Neuronal stem cell (in vitro differentiated cells): ENCODE measurements around the gene FRMPD4.

Source experiments
- DNase-seq: peaks from one replicate; pipeline ENCODE4 v3.0.0-alpha.2; 2013; ENCODE audit warnings: low spot score
- H2AFZ ChIP-seq: one replicate; pipeline ENCODE4 v1.6.1; 2013; ENCODE audit warnings: mild to moderate bottlenecking, low read length, inconsistent platforms
- H2AK5ac ChIP-seq: 2 replicates; pipeline ENCODE4 v1.6.1; 2013; ENCODE audit warnings: low read depth, mild to moderate bottlenecking, inconsistent platforms, low read length, moderate library complexity, mixed read lengths
- H2BK120ac ChIP-seq: 2 replicates; pipeline ENCODE4 v1.6.1; 2013; ENCODE audit warnings: low read depth, mild to moderate bottlenecking, inconsistent platforms, low read length, moderate library complexity, mixed read lengths
- H2BK12ac ChIP-seq: one replicate; pipeline ENCODE4 v1.6.1; 2013; ENCODE audit warnings: low read length, inconsistent platforms
- H2BK15ac ChIP-seq: 2 replicates; pipeline ENCODE4 v1.6.1; 2013; ENCODE audit warnings: mild to moderate bottlenecking, low read length, inconsistent platforms, mixed read lengths
- H2BK5ac ChIP-seq: one replicate; pipeline ENCODE4 v1.6.1; 2013; ENCODE audit warnings: inconsistent platforms, mild to moderate bottlenecking, low read length, moderate library complexity
- H3K14ac ChIP-seq: one replicate; pipeline ENCODE4 v1.6.1; 2013; ENCODE audit warnings: low read length, inconsistent platforms
- H3K18ac ChIP-seq: 2 replicates; pipeline ENCODE4 v1.6.1; 2013; ENCODE audit warnings: low read length, inconsistent platforms
- H3K23ac ChIP-seq: 2 replicates; pipeline ENCODE4 v1.6.1; 2013; ENCODE audit warnings: low read depth, mild to moderate bottlenecking, mixed read lengths, low read length, inconsistent platforms; ENCODE audit not compliant: poor library complexity
- H3K27ac ChIP-seq: replicated peaks from 3 replicates; pipeline ENCODE4 v1.5.1; 2013; ENCODE audit warnings: low read length, inconsistent platforms
- H3K27me3 ChIP-seq, 3 experiments: 2 replicates each; pipeline ENCODE4 v1.6.1; 2013; ENCODE audit warnings: low read length in 3 of 3, mild to moderate bottlenecking in 2 of 3, inconsistent platforms in 1 of 3, low read depth in 1 of 3, mixed read lengths in 1 of 3, moderate library complexity in 1 of 3; ENCODE audit not compliant: control insufficient read depth in 3 of 3, insufficient read depth in 3 of 3
- H3K36me3 ChIP-seq, 2 donors: replicated peaks in 1 of 2; 2 replicates each; pipeline ENCODE4 v1.6.1; 2013; ENCODE audit warnings: low read length in 2 of 2; ENCODE audit not compliant: control insufficient read depth in 2 of 2, insufficient read depth in 2 of 2
- H3K4ac ChIP-seq: 2 replicates; pipeline ENCODE4 v1.6.1; 2013; ENCODE audit warnings: inconsistent platforms, mild to moderate bottlenecking, low read length, moderate library complexity
- H3K4me1 ChIP-seq, 2 donors: 1 replicate in 1 of 2; 2 replicates in 1 of 2; pipeline ENCODE4 v1.6.1; 2013; ENCODE audit warnings: low read length in 2 of 2, low read depth in 1 of 2; ENCODE audit not compliant: control insufficient read depth in 2 of 2, insufficient read depth in 1 of 2
- H3K4me2 ChIP-seq: one replicate; pipeline ENCODE4 v1.6.1; 2013; ENCODE audit warnings: mild to moderate bottlenecking, low read length, inconsistent platforms; ENCODE audit not compliant: insufficient read depth, poor library complexity, severe bottlenecking
- H3K4me3 ChIP-seq, 2 donors: 2 replicates each; pipeline ENCODE4 v1.5.1; 2013; ENCODE audit warnings: low read length in 2 of 2, mild to moderate bottlenecking in 2 of 2, inconsistent platforms in 1 of 2, moderate library complexity in 1 of 2
- H3K79me1 ChIP-seq: one replicate; pipeline ENCODE4 v1.6.1; 2013; ENCODE audit warnings: low read depth, mild to moderate bottlenecking, inconsistent platforms, low read length, moderate library complexity
- H3K9ac ChIP-seq: one replicate; pipeline ENCODE4 v1.6.1; 2013; ENCODE audit warnings: mild to moderate bottlenecking, low read depth, low read length, inconsistent platforms; ENCODE audit not compliant: poor library complexity
- H3K9me3 ChIP-seq, 2 donors: replicated peaks in 1 of 2; 2 replicates each; pipeline versions ENCODE3 to v1.6.1; 2013; ENCODE audit warnings: low read length in 2 of 2, mild to moderate bottlenecking in 2 of 2, inconsistent platforms in 1 of 2, low read depth in 1 of 2, mixed read lengths in 1 of 2, moderate library complexity in 1 of 2; ENCODE audit not compliant: control insufficient read depth in 2 of 2, insufficient read depth in 1 of 2
- H4K8ac ChIP-seq: one replicate; pipeline ENCODE4 v1.6.1; 2013; ENCODE audit warnings: low read depth, mild to moderate bottlenecking, inconsistent platforms, low read length, moderate library complexity
- H4K91ac ChIP-seq: one replicate; pipeline ENCODE4 v1.6.1; 2013; ENCODE audit warnings: low read length, low read depth, mild to moderate bottlenecking, inconsistent platforms; ENCODE audit not compliant: poor library complexity
- WGBS, 2 donors: extraction: QIAGEN DNeasy Blood & Tissue Kit; methylation state at CpG; one replicate each; pipeline ENCODE4 v1.1.7; 2013; ENCODE audit warnings: missing lambda C conversion rate in 2 of 2, mixed read lengths in 1 of 2; ENCODE audit not compliant: insufficient read length in 2 of 2, insufficient replicate concordance in 1 of 2; ENCODE audit errors: extremely low coverage in 2 of 2; 5-methylcytosine and 5-hydroxymethylcytosine counted together

The FRMPD4 gene

GRCh38 chrX:12225107-12225506 lies 86.8 kb downstream of the FRMPD4 start:
- no peaks in the 10 kb centered on the region for H3K27me3 ChIP-seq
- H2AFZ ChIP-seq = no peak overlapping the region
- H3K23ac ChIP-seq = no peak overlapping the region
- H3K36me3 ChIP-seq = no peaks in the 10 kb centered on the region
- H3K79me1 ChIP-seq = no peaks in the 10 kb centered on the region
- no peaks in the 10 kb centered on the region for H3K9me3 ChIP-seq
- H4K8ac ChIP-seq = no peak overlapping the region
- H4K91ac ChIP-seq = no peak overlapping the region
- no peak overlapping the region for H3K9ac ChIP-seq
- no peak overlapping the region for H3K4ac ChIP-seq
- H2AK5ac ChIP-seq = no peak overlapping the region
- WGBS, 2 donors = no CpG with 5 or more reads among the region's 1 CpG
- H3K4me2 ChIP-seq = no peak overlapping the region
- H2BK12ac ChIP-seq = no peak overlapping the region
- no peak overlapping the region for H3K27ac ChIP-seq
- no peak overlapping the region for H2BK5ac ChIP-seq
- H3K14ac ChIP-seq = no peak overlapping the region
- DNase-seq = no peak
- H2BK120ac ChIP-seq = no peak overlapping the region
- H3K18ac ChIP-seq = no peak overlapping the region
- H3K4me3 ChIP-seq = no peak overlapping the region
- no peaks in the 10 kb centered on the region for H3K4me1 ChIP-seq
- no peak overlapping the region for H2BK15ac ChIP-seq

DNA sequence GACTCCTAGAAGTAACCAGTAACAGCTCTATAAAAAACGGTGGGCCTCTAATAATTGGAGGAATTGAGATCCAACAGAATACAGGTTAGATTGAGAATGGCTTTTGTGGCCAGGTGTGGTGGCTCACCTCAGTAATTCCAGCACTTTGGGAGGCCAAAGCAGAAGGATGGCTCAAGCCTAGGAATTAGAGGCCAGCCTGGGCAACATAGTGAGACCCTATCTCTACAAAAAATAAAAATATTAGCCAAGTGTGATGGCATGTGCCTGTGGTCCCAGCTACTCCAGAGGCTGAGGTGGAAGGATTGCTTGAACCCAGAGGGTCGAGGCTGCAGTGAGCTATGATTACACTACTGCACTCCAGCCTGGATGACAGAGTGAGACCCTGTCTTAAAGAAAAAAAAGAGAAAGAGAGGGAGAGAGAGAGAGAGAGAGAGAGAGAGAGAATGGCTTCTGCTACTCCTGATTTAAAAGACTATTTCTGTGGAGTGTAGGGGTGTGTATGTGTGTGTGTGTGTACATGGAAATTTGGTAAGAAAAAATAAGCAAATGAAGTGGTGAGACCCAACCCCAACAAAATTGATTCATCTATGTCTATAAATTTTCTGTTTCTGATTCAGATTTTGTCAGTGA lies 89.3 kb downstream of the FRMPD4 start:
- Histone ChIP-seq H3K27me3 (no peaks in the 10 kb centered on the region), H2BK12ac (no peak overlapping the region), H3K23ac (no peak overlapping the region), H3K4ac (no peak overlapping the region), H3K9me3 (no peaks in the 10 kb centered on the region), H2AK5ac (no peak overlapping the region), H3K4me3 (no peak overlapping the region), H3K18ac (no peak overlapping the region), H2AFZ (no peak overlapping the region), H4K8ac (no peak overlapping the region), H3K27ac (no peak overlapping the region), H3K36me3 (no peaks in the 10 kb centered on the region), H3K4me2 (no peak overlapping the region), H2BK5ac (no peak overlapping the region), H3K9ac (no peak overlapping the region), H3K4me1 (no peaks in the 10 kb centered on the region), H2BK120ac (no peak overlapping the region), H3K79me1 (no peaks in the 10 kb centered on the region), H4K91ac (no peak overlapping the region), H3K14ac (no peak overlapping the region), H2BK15ac (no peak overlapping the region)
- DNase-seq = no peak
- WGBS, 2 donors = no CpG with 5 or more reads among the region's 2 CpGs

DNA sequence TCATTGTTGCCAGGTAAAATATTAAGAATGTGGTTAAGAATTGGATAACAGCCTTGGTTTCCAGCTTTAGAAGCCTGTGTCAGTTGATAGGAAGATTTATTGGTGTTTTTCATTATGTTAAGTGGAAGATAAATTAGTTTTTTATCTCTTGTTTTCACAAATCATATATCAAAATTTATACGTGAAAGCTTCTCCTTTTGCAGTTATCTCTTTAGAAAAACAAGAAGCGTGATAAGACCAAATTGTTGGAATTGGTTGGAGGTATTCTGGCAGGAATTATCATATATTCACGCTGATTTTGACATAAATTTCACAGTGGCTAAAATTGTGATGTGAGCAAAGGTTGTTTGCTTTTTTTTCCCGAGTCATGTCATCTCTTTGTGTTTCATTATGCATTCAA lies 90.6 kb downstream of the FRMPD4 start:
- Histone ChIP-seq H2BK12ac (no peak overlapping the region), H2BK15ac (no peak overlapping the region), H2BK5ac (no peak overlapping the region), H3K79me1 (no peaks in the 10 kb centered on the region), H3K27ac (no peak overlapping the region), H3K4ac (no peak overlapping the region), H3K23ac (no peak overlapping the region), H2AFZ (no peak overlapping the region), H3K27me3 (no peaks in the 10 kb centered on the region), H4K8ac (no peak overlapping the region), H3K4me1 (no peaks in the 10 kb centered on the region), H3K36me3 (no peaks in the 10 kb centered on the region), H2BK120ac (no peak overlapping the region), H3K18ac (no peak overlapping the region), H2AK5ac (no peak overlapping the region), H3K4me2 (no peak overlapping the region), H3K9ac (no peak overlapping the region), H3K9me3 (no peaks in the 10 kb centered on the region), H3K4me3 (no peak overlapping the region), H4K91ac (no peak overlapping the region), H3K14ac (no peak overlapping the region)
- WGBS, 2 donors = no CpG with 5 or more reads among the region's 4 CpGs
- no peak for DNase-seq

- H2BK120ac ChIP-seq = no peak overlapping the region
- no peaks in the 10 kb centered on the region for H3K27me3 ChIP-seq
- DNase-seq = no peak
- no peak overlapping the region for H4K91ac ChIP-seq
- H3K9me3 ChIP-seq = no peaks in the 10 kb centered on the region
- no peaks in the 10 kb centered on the region for H3K79me1 ChIP-seq
- H3K14ac ChIP-seq = no peak overlapping the region
- no peak overlapping the region for H3K4me2 ChIP-seq
- no peak overlapping the region for H3K23ac ChIP-seq
- no peak overlapping the region for H3K9ac ChIP-seq
- no peak overlapping the region for H3K4me3 ChIP-seq
- no peak overlapping the region for H3K4ac ChIP-seq
- H3K27ac ChIP-seq = no peak overlapping the region
- no peaks in the 10 kb centered on the region for H3K4me1 ChIP-seq
- WGBS, 2 donors = no CpG with 5 or more reads among the region's 2 CpGs
- no peak overlapping the region for H2AK5ac ChIP-seq
- H2AFZ ChIP-seq = no peak overlapping the region
- no peak overlapping the region for H3K18ac ChIP-seq
- no peak overlapping the region for H2BK12ac ChIP-seq
- no peaks in the 10 kb centered on the region for H3K36me3 ChIP-seq
- no peak overlapping the region for H2BK15ac ChIP-seq
- no peak overlapping the region for H2BK5ac ChIP-seq
- no peak overlapping the region for H4K8ac ChIP-seq
Measured at GRCh38 chrX:12229986-12230385, 91.7 kb downstream of the FRMPD4 start.
